HCT116 (cell line): ENCODE results near the gene FIBP. TPM values are rescaled to one million over a fixed set of nuclear protein-coding genes. Genes with fewer than 3 reads are reported as not detected.

ENCODE experiments used
- ATAC-seq: fragments of 200-7000 bp; cut with Tn5 transposase; 2 replicates; pipeline ENCODE4 v1.9.1; 2020; ENCODE audit warnings: mild to moderate bottlenecking, moderate library complexity
- BruUV-seq: library from RNA; stranded (reverse); fragments of 400-500 nt; replicated peaks from 2 replicates; lab custom pipeline; 2021; lab: Mats Ljungman, UMichigan
- CTCF ChIA-PET: fragments of 300-600 bp; sonication (Branson Sonifier 250); formaldehyde crosslinking; loops from one replicate; lab custom pipeline; 2021; ENCODE audit warnings: antibody characterized with exemption; lab: Charles Lee
- POLR2A ChIA-PET: fragments of 300-600, 350-600 bp; sonication (Branson Sonifier 250); formaldehyde crosslinking; loops from one replicate; lab custom pipeline; 2021; ENCODE audit warnings: antibody characterized with exemption; lab: Charles Lee
- RAD21 ChIA-PET, 2 experiments: fragments of 300-600 bp; sonication (Branson Sonifier 250); formaldehyde crosslinking; loops; one replicate each; lab custom pipeline; 2023; ENCODE audit warnings: low total read pairs in 2 of 2; ENCODE audit not compliant: uncharacterized antibody in 2 of 2, unreplicated experiment in 2 of 2, low non-redundant PET in 1 of 2; lab: Charles Lee
- DNase-seq: peaks from one replicate; pipeline ENCODE4 v3.0.0-alpha.2; 2010; ENCODE audit warnings: low read depth, low spot score
- H2AFZ ChIP-seq: fragments of 200-600 bp; shearing (Covaris generic), sonication (generic); 2 replicates; pipeline ENCODE4 v1.6.1; 2017; ENCODE audit warnings: low read depth, mixed run types, mixed read lengths, antibody characterized with exemption, low read length; ENCODE audit not compliant: poor library complexity, severe bottlenecking
- H3K27ac ChIP-seq: 2 replicates; pipeline ENCODE4 v1.5.1; 2012; ENCODE audit warnings: low read depth, low read length
- H3K27me3 ChIP-seq: fragments of 200-600 bp; sonication (generic); 2 replicates; pipeline ENCODE4 v1.6.1; 2016; ENCODE audit warnings: mixed run types, low read length, mixed read lengths; ENCODE audit not compliant: insufficient read depth
- H3K36me3 ChIP-seq, 2 experiments: fragments of 200-500 bp in 1 of 2; fragments of 200-600 bp in 1 of 2; sonication (Bioruptor generic) in 1 of 2; sonication (generic) in 1 of 2; 2 replicates each; pipeline versions ENCODE4 v1.5.1 to v1.6.1; 2014 to 2016; ENCODE audit warnings: low read length in 2 of 2, inconsistent platforms in 1 of 2, mixed read lengths in 1 of 2, mixed run types in 1 of 2; ENCODE audit not compliant: insufficient read depth in 2 of 2, control insufficient read depth in 1 of 2
- H3K4me1 ChIP-seq, 2 experiments: fragments of 200-600 bp in 1 of 2; sonication (generic) in 1 of 2; 2 replicates each; pipeline versions ENCODE4 v1.5.1 to v1.6.1; 2012 to 2017; ENCODE audit warnings: low read length in 2 of 2, inconsistent platforms in 1 of 2, mild to moderate bottlenecking in 1 of 2, mixed read lengths in 1 of 2, mixed run types in 1 of 2, moderate library complexity in 1 of 2; ENCODE audit not compliant: insufficient read depth in 2 of 2, control insufficient read depth in 1 of 2
- H3K4me2 ChIP-seq: fragments of 200-600 bp; sonication (generic); 2 replicates; pipeline ENCODE4 v1.6.1; 2017; ENCODE audit warnings: mixed run types, low read length, mixed read lengths
- H3K4me3 ChIP-seq, 2 experiments: fragments of 200-600 bp in 1 of 2; sonication (generic) in 1 of 2; replicated peaks in 1 of 2; 2 replicates each; pipeline ENCODE4 v1.5.1; 2011 to 2016; ENCODE audit warnings: low read length in 2 of 2, control low read depth in 1 of 2, low read depth in 1 of 2, mild to moderate bottlenecking in 1 of 2, mixed read lengths in 1 of 2, mixed run types in 1 of 2
- H3K79me2 ChIP-seq: fragments of 200-600 bp; sonication (generic); 2 replicates; pipeline ENCODE4 v1.6.1; 2017; ENCODE audit warnings: mild to moderate bottlenecking, mixed run types, low read length, moderate library complexity, mixed read lengths; ENCODE audit not compliant: insufficient read depth
- H3K9ac ChIP-seq: fragments of 200-600 bp; sonication (generic); 2 replicates; pipeline ENCODE4 v1.6.1; 2016; ENCODE audit warnings: low read length, mixed read lengths
- H3K9me2 ChIP-seq: fragments of 200-600 bp; sonication (generic), shearing (Covaris generic); 2 replicates; pipeline ENCODE4 v1.6.1; 2017; ENCODE audit warnings: mixed run types, mild to moderate bottlenecking, moderate library complexity; ENCODE audit not compliant: insufficient read depth
- H3K9me3 ChIP-seq, 2 experiments: fragments of 200-500 bp in 1 of 2; fragments of 200-600 bp in 1 of 2; sonication (Bioruptor generic) in 1 of 2; sonication (generic) in 1 of 2; 2 replicates each; pipeline ENCODE4 v1.6.1; 2014 to 2017; ENCODE audit warnings: low read length in 2 of 2, mixed read lengths in 2 of 2, inconsistent platforms in 1 of 2, low read depth in 1 of 2, mild to moderate bottlenecking in 1 of 2, mixed run types in 1 of 2, moderate library complexity in 1 of 2; ENCODE audit not compliant: control insufficient read depth in 1 of 2, insufficient read depth in 1 of 2
- H4K20me1 ChIP-seq: fragments of 200-600 bp; sonication (generic), shearing (Covaris generic); 2 replicates; pipeline ENCODE4 v1.6.1; 2017; ENCODE audit warnings: mixed run types, mild to moderate bottlenecking, moderate library complexity; ENCODE audit not compliant: insufficient read depth
- EGR1 ChIP-seq: IDR thresholded peaks from 2 replicates; pipeline ENCODE4 v1.6.1; 2012; ENCODE audit warnings: low read depth
- ELF1 ChIP-seq: IDR thresholded peaks from 2 replicates; pipeline ENCODE4 v1.6.1; 2012; ENCODE audit warnings: low read depth, borderline replicate concordance
- EZH2 ChIP-seq: fragments of 200-600 bp; sonication (generic); IDR thresholded peaks from 2 replicates; pipeline ENCODE4 v1.6.1; 2017; ENCODE audit warnings: antibody characterized with exemption, mixed run types
- FOSL1 ChIP-seq: IDR thresholded peaks from 2 replicates; pipeline ENCODE4 v1.6.1; 2012; ENCODE audit warnings: low read depth
- JUND ChIP-seq: IDR thresholded peaks from 2 replicates; pipeline ENCODE4 v1.6.1; 2012
- MAX ChIP-seq: IDR thresholded peaks from 2 replicates; pipeline ENCODE4 v1.6.1; 2012
- POLR2A ChIP-seq: IDR thresholded peaks from 2 replicates; pipeline ENCODE4 v1.7.0; 2011; ENCODE audit warnings: borderline replicate concordance; ENCODE audit not compliant: insufficient read depth, insufficient read length; ENCODE audit errors: extremely low read depth
- POLR2AphosphoS5 ChIP-seq: IDR thresholded peaks from 2 replicates; pipeline ENCODE4 v1.6.1; 2011; ENCODE audit warnings: mild to moderate bottlenecking, low read depth, low read length, moderate library complexity
- RAD21 ChIP-seq: IDR thresholded peaks from 2 replicates; pipeline ENCODE4 v1.6.1; 2012; ENCODE audit warnings: low read depth, mild to moderate bottlenecking
- ZNF274 ChIP-seq: fragments of 200-500 bp; sonication (Bioruptor generic); IDR thresholded peaks from 2 replicates; pipeline ENCODE4 v1.6.1; 2014; ENCODE audit warnings: mild to moderate bottlenecking, low read depth, low read length, inconsistent platforms
- intact Hi-C: fragments of 100-400 bp; cut with micrococcal nuclease; formaldehyde crosslinking; loops from 2 replicates; pipeline ENCODE4 v1.10.0; 2022
- total RNA-seq: library from RNA; stranded (reverse); gene quantifications from one replicate; pipeline ENCODE4 v1.2.1, GENCODE V29; 2021; ENCODE audit not compliant: unreplicated experiment
- TF ChIP-seq, protein P1 (sequence below): IDR thresholded peaks from 2 replicates; pipeline ENCODE4 v1.6.1; 2011; ENCODE audit warnings: mild to moderate bottlenecking, low read length, moderate library complexity; ENCODE audit not compliant: insufficient replicate concordance; ENCODE audit errors: extremely low read depth
- TF ChIP-seq, protein P2 (sequence below): IDR thresholded peaks from 2 replicates; pipeline ENCODE4 v1.6.1; 2012; ENCODE audit warnings: low read depth

The FIBP gene
- total RNA-seq, 1 experiment from 2014 or later = 96.0 TPM

DNA sequence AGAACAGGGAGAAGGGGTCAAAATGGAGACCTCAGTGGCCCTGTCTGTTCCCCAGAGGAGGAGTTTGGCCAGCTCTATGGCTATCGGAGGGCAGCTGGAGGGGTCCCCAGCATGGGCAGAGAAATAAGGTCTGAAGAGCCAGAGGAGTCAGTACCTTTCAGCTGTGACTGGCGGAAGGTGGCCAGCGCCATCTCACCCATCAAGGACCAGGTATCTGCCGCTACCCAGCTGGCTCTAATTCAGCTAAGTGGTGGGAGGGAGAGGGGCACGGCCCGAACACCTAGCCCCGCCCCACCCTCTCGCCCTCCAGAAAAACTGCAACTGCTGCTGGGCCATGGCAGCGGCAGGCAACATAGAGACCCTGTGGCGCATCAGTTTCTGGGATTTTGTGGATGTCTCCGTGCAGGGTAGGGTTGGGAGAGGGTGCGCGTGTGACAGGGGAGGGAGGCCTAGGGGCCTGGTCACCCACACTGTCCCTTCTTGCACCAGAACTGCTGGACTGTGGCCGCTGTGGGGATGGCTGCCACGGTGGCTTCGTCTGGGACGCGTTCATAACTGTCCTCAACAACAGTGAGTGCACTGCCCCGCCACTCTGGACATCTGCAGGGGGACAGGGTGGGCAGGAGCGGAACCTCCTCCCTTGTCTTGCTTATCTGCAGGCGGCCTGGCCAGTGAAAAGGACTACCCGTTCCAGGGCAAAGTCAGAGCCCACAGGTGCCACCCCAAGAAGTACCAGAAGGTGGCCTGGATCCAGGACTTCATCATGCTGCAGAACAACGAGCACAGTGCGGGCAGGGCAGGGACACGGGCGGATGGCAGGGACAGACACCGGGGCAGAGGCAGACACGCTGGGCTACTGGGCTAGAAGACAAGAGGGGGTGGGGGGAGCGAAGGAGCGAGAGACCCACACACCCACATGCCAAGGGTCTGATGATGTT, 5.9 kb downstream of the FIBP start:
- no peak for TF ChIP-seq EZH2
- TF ChIP-seq, protein P1, sequence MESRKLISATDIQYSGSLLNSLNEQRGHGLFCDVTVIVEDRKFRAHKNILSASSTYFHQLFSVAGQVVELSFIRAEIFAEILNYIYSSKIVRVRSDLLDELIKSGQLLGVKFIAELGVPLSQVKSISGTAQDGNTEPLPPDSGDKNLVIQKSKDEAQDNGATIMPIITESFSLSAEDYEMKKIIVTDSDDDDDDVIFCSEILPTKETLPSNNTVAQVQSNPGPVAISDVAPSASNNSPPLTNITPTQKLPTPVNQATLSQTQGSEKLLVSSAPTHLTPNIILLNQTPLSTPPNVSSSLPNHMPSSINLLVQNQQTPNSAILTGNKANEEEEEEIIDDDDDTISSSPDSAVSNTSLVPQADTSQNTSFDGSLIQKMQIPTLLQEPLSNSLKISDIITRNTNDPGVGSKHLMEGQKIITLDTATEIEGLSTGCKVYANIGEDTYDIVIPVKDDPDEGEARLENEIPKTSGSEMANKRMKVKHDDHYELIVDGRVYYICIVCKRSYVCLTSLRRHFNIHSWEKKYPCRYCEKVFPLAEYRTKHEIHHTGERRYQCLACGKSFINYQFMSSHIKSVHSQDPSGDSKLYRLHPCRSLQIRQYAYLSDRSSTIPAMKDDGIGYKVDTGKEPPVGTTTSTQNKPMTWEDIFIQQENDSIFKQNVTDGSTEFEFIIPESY = no peak
- TF ChIP-seq POLR2A = no peak
- TF ChIP-seq ZNF274 = no peak
- no peak for TF ChIP-seq POLR2AphosphoS5
- TF ChIP-seq JUND = no peak
- no peak for TF ChIP-seq MAX
- no peak for TF ChIP-seq ELF1
- TF ChIP-seq, protein P2, sequence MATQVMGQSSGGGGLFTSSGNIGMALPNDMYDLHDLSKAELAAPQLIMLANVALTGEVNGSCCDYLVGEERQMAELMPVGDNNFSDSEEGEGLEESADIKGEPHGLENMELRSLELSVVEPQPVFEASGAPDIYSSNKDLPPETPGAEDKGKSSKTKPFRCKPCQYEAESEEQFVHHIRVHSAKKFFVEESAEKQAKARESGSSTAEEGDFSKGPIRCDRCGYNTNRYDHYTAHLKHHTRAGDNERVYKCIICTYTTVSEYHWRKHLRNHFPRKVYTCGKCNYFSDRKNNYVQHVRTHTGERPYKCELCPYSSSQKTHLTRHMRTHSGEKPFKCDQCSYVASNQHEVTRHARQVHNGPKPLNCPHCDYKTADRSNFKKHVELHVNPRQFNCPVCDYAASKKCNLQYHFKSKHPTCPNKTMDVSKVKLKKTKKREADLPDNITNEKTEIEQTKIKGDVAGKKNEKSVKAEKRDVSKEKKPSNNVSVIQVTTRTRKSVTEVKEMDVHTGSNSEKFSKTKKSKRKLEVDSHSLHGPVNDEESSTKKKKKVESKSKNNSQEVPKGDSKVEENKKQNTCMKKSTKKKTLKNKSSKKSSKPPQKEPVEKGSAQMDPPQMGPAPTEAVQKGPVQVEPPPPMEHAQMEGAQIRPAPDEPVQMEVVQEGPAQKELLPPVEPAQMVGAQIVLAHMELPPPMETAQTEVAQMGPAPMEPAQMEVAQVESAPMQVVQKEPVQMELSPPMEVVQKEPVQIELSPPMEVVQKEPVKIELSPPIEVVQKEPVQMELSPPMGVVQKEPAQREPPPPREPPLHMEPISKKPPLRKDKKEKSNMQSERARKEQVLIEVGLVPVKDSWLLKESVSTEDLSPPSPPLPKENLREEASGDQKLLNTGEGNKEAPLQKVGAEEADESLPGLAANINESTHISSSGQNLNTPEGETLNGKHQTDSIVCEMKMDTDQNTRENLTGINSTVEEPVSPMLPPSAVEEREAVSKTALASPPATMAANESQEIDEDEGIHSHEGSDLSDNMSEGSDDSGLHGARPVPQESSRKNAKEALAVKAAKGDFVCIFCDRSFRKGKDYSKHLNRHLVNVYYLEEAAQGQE = no peak
- TF ChIP-seq EGR1 = no peak
- no peak for TF ChIP-seq FOSL1
- no peak for TF ChIP-seq RAD21
- TF ChIP-seq, all 23 proteins: peak for 0
- ChIA-PET CTCF (no interaction called here), POLR2A (interaction anchor here (1.0 to 1.4 kb wide), 3 partner anchors 8 to 23 kb away, joined by 3 to 6 read pairs (median 3); partner anchors contain the start of genes CCDC85B and MUS81)

More for the DNA sequence above, 5.9 kb downstream of the FIBP start:
- RAD21 ChIA-PET = no interaction called here
- intact Hi-C loops = no loop called here
- H3K9me2 ChIP-seq = no peaks in the 10 kb centered on the region
- no peak overlapping the region for H2AFZ ChIP-seq
- no peak overlapping the region for H3K4me2 ChIP-seq
- H3K36me3 ChIP-seq = peaks cover 14 to 50% of the 10 kb centered on the region in 2 experiments
- no peaks in the 10 kb centered on the region for H3K9me3 ChIP-seq
- H3K79me2 ChIP-seq = peaks cover 32% of the 10 kb centered on the region
- H4K20me1 ChIP-seq = no peaks in the 10 kb centered on the region
- BruUV-seq = no TSS peak
- DNase-seq (no peak), ATAC-seq (no peak)
- H3K9ac ChIP-seq = no peak overlapping the region
- no peak overlapping the region for H3K4me3 ChIP-seq
- no peaks in the 10 kb centered on the region for H3K27me3 ChIP-seq
- H3K4me1 ChIP-seq = peaks cover 7 to 21% of the 10 kb centered on the region in 2 experiments
- no peak overlapping the region for H3K27ac ChIP-seq
